Endodermal cell (in vitro differentiated cells): ENCODE results near the gene SELPLG. TPM values are rescaled to one million over a fixed set of nuclear protein-coding genes. Genes with fewer than 3 reads are reported as not detected.
A peak's percentile ranks its signal among the peaks of the same experiment; 100 is the strongest.

Experiments
- DNase-seq: peaks from one replicate; pipeline ENCODE4 v3.0.0-alpha.2; 2017
- H3K27ac ChIP-seq: 2 replicates; pipeline ENCODE4 v1.5.1; 2013; ENCODE audit warnings: mild to moderate bottlenecking, low read depth, low read length, moderate library complexity
- H3K27me3 ChIP-seq: 2 replicates; pipeline ENCODE4 v1.6.1; 2013; ENCODE audit warnings: mild to moderate bottlenecking, low read length, moderate library complexity; ENCODE audit not compliant: insufficient read depth, control insufficient read depth, poor library complexity, severe bottlenecking
- H3K36me3 ChIP-seq: 2 replicates; pipeline ENCODE4 v1.7.0; 2013; ENCODE audit warnings: mild to moderate bottlenecking, low read length, moderate library complexity; ENCODE audit not compliant: control insufficient read depth, insufficient read depth
- H3K4me1 ChIP-seq: one replicate; pipeline ENCODE4 v1.7.0; 2013; ENCODE audit warnings: low read length; ENCODE audit not compliant: control insufficient read depth, insufficient read depth
- H3K4me3 ChIP-seq: 2 replicates; pipeline ENCODE4 v1.5.1; 2013; ENCODE audit warnings: mild to moderate bottlenecking, low read length, moderate library complexity
- H3K9ac ChIP-seq: 2 replicates; pipeline ENCODE4 v1.6.1; 2013; ENCODE audit warnings: mild to moderate bottlenecking, low read length, moderate library complexity; ENCODE audit not compliant: poor library complexity, severe bottlenecking; ENCODE audit errors: extremely low read depth
- H3K9me3 ChIP-seq: 2 replicates; pipeline ENCODE4 v1.6.1; 2013; ENCODE audit warnings: mild to moderate bottlenecking, low read length, moderate library complexity; ENCODE audit not compliant: control insufficient read depth
- H3K27ac Mint-ChIP-seq: 2 replicates; pipeline ENCODE4 v1.8.0; 2020; ENCODE audit warnings: mixed read lengths
- H3K27me3 Mint-ChIP-seq: 2 replicates; pipeline ENCODE4 v1.8.0; 2021; ENCODE audit warnings: mild to moderate bottlenecking, mixed read lengths; ENCODE audit not compliant: insufficient read depth
- H3K36me3 Mint-ChIP-seq: 2 replicates; pipeline ENCODE4 v1.8.0; 2020; ENCODE audit warnings: low read depth, mixed read lengths
- H3K4me1 Mint-ChIP-seq: 2 replicates; pipeline ENCODE4 v1.8.0; 2020; ENCODE audit warnings: mixed read lengths
- H3K4me3 Mint-ChIP-seq: 2 replicates; pipeline ENCODE4 v1.8.0; 2020; ENCODE audit warnings: mild to moderate bottlenecking, moderate library complexity, mixed read lengths
- H3K9me3 Mint-ChIP-seq: 2 replicates; pipeline ENCODE4 v1.8.0; 2020; ENCODE audit warnings: mild to moderate bottlenecking, mixed read lengths
- CTCF ChIP-seq: fragments of 200-600 bp; sonication (generic); conservative IDR thresholded peaks from 2 replicates; pipeline ENCODE4 v1.5.0; 2021; ENCODE audit warnings: antibody characterized with exemption, mild to moderate bottlenecking
- WGBS, 2 experiments: methylation state at CpG; one replicate each; pipeline versions ENCODE4 v1.1.5 to v1.1.7; 2013; ENCODE audit warnings: missing lambda C conversion rate in 2 of 2, mixed read lengths in 1 of 2; ENCODE audit not compliant: insufficient coverage in 1 of 2, insufficient read length in 1 of 2; 5-methylcytosine and 5-hydroxymethylcytosine counted together
- total RNA-seq, 2 donors: library from RNA; stranded (reverse); fragmentation: NEBNext Ultra II Directional in 1 of 2; extraction: Animal tissue kit (Norgen Biotek cat#: 25700) in 1 of 2; gene quantifications; 2 replicates in 1 of 2; 3 replicates in 1 of 2; pipeline ENCODE4 v1.2.1, GENCODE V29; 2021

SELPLG gene
- total RNA-seq, 2 donors from 2014 or later, result 0.13 TPM; not detected in 1

GRCh38 chr12:108635997-108636808, 2.5 kb upstream of the SELPLG start:
- Histone ChIP-seq H3K9me3 (no peaks in the 10 kb centered on the region), H3K36me3 (no peaks in the 10 kb centered on the region), H3K4me3 (no peak overlapping the region), H3K27ac (no peak overlapping the region), H3K9ac (no peak overlapping the region), H3K27me3 (no peaks in the 10 kb centered on the region), H3K4me1 (peaks cover 12% of the 10 kb centered on the region)
- 90 to 91% methylated on average over 4 to 5 of the region's 6 CpGs for WGBS, 2 experiments
- Mint-ChIP-seq H3K27ac (no peak overlapping the region), H3K9me3 (no peaks in the 10 kb centered on the region), H3K36me3 (no peaks in the 10 kb centered on the region), H3K4me3 (no peak overlapping the region), H3K27me3 (no peaks in the 10 kb centered on the region), H3K4me1 (peaks cover 16% of the 10 kb centered on the region)
- DNase-seq, result no peak
- TF ChIP-seq CTCF, result no peak

DNA sequence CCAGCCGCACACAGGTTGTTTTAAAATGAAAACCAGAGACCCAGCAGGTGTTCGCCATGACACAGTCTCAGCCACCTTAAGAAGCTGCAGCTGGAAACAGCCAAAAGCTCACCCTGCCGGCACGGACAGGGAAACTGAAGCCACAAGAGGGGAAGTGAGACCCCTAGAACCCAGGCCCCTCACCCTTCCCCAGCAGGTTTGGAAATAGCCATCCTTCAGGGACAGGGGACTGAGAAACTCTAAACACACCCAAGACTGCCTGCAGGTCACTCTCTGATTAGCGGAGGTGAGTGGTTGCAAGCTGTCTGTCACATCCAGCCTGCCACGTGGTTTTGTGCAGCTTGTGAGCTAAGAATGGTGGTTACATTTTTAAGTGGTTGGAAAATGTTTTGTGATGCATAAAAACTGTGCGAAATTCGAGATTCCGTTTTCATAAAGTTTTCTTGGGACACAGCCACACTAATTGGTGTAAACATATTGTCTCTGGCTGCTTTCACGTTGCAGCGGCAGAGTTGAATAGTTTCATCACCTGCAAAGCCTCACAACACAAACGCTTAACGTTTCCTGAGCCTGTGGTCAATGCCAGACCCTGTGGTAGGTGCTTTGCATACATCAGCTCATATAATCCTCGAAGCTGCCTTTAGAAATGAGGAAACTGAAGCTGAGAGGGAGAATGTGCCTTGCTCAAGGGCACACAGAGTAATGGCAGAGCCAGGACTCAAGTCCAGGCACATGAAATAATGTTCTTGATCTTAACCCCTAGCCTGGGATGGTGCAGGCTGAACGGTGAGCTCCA, 1.7 kb upstream of the SELPLG start:
- no peak overlapping the region for H3K9ac ChIP-seq
- H3K36me3 Mint-ChIP-seq, result no peaks in the 10 kb centered on the region
- WGBS, 2 experiments, result 61 to 73% methylated on average over 8 to 15 of the region's 15 CpGs
- peak; percentile 75 for DNase-seq
- no peaks in the 10 kb centered on the region for H3K9me3 Mint-ChIP-seq
- H3K4me3 Mint-ChIP-seq, result no peak overlapping the region
- no peak for TF ChIP-seq CTCF
- no peaks in the 10 kb centered on the region for H3K27me3 Mint-ChIP-seq
- H3K4me1 Mint-ChIP-seq, result peaks cover 16% of the 10 kb centered on the region
- no peak overlapping the region for H3K27ac Mint-ChIP-seq
- H3K36me3 ChIP-seq, result no peaks in the 10 kb centered on the region
- no peaks in the 10 kb centered on the region for H3K27me3 ChIP-seq
- no peak overlapping the region for H3K4me3 ChIP-seq
- H3K9me3 ChIP-seq, result no peaks in the 10 kb centered on the region
- H3K27ac ChIP-seq, result peak overlapping the region; percentile 4
- H3K4me1 ChIP-seq, result peaks cover 12% of the 10 kb centered on the region

- no peaks in the 10 kb centered on the region for H3K27me3 ChIP-seq
- no peaks in the 10 kb centered on the region for H3K36me3 ChIP-seq
- TF ChIP-seq CTCF, result no peak
- no peak overlapping the region for H3K4me3 ChIP-seq
- no peaks in the 10 kb centered on the region for H3K27me3 Mint-ChIP-seq
- no peaks in the 10 kb centered on the region for H3K9me3 Mint-ChIP-seq
- no peak overlapping the region for H3K4me3 Mint-ChIP-seq
- H3K9ac ChIP-seq, result no peak overlapping the region
- H3K4me1 ChIP-seq, result peaks cover 12% of the 10 kb centered on the region
- WGBS, 2 experiments, result 82 to 100% methylated on average over 1 to 4 of the region's 4 CpGs
- H3K36me3 Mint-ChIP-seq, result no peaks in the 10 kb centered on the region
- DNase-seq, result peak; percentile 70
- peaks cover 16% of the 10 kb centered on the region for H3K4me1 Mint-ChIP-seq
- no peak overlapping the region for H3K27ac Mint-ChIP-seq
- no peaks in the 10 kb centered on the region for H3K9me3 ChIP-seq
- no peak overlapping the region for H3K27ac ChIP-seq
These were observed 652 bp upstream of the SELPLG start for GRCh38 chr12:108634341-108634751.
